IMR-90 (cell line): Measurements from ENCODE around the gene RHOH. TPM values are rescaled to one million over a fixed set of nuclear protein-coding genes. Genes with fewer than 3 reads are reported as not detected.

Source experiments
- ATAC-seq: fragments of 200-7000 bp; cut with Tn5 transposase; 2 replicates; pipeline ENCODE4 v1.9.1; 2020; ENCODE audit warnings: low read depth, mild to moderate bottlenecking, moderate library complexity
- BruUV-seq: library from RNA; stranded (reverse); fragments of 400-500 nt; replicated peaks from 2 replicates; lab custom pipeline; 2021; lab: Mats Ljungman, UMichigan
- CTCF ChIA-PET: fragments of 300-600 bp; formaldehyde crosslinking; extraction: SDS; loops from one replicate; lab custom pipeline; 2021; ENCODE audit warnings: antibody characterized with exemption; lab: Yijun Ruan, JAX
- POLR2A ChIA-PET: fragments of 300-600 bp; sonication (Branson Sonifier 250); formaldehyde crosslinking; loops from one replicate; lab custom pipeline; 2022; ENCODE audit warnings: antibody characterized with exemption; ENCODE audit not compliant: unreplicated experiment; lab: Charles Lee
- DNase-seq: peaks from one replicate; pipeline ENCODE4 v3.0.0; 2013
- H2AFZ ChIP-seq: replicated peaks from 2 replicates; pipeline ENCODE3; 2013; ENCODE audit warnings: low read length, mild to moderate bottlenecking; ENCODE audit not compliant: poor library complexity
- H2AK5ac ChIP-seq: 2 replicates; pipeline ENCODE4 v1.6.1; 2013; ENCODE audit warnings: low read depth, low read length, inconsistent platforms
- H2AK9ac ChIP-seq: replicated peaks from 2 replicates; pipeline ENCODE3; 2013; ENCODE audit warnings: mild to moderate bottlenecking, low read depth, low read length, moderate library complexity; ENCODE audit not compliant: poor library complexity
- H2BK120ac ChIP-seq: 2 replicates; pipeline ENCODE4 v1.6.1; 2013; ENCODE audit warnings: low read depth, low read length, inconsistent platforms
- H2BK15ac ChIP-seq: 3 replicates; pipeline ENCODE4 v1.6.1; 2013; ENCODE audit warnings: low read depth, low read length, inconsistent platforms
- H2BK20ac ChIP-seq: 2 replicates; pipeline ENCODE4 v1.6.1; 2013; ENCODE audit warnings: low read depth, mild to moderate bottlenecking, inconsistent platforms, low read length, moderate library complexity
- H2BK5ac ChIP-seq: 2 replicates; pipeline ENCODE4 v1.6.1; 2013; ENCODE audit warnings: mild to moderate bottlenecking, low read depth, low read length, inconsistent platforms; ENCODE audit not compliant: poor library complexity, severe bottlenecking
- H3K14ac ChIP-seq: replicated peaks from 2 replicates; pipeline ENCODE4 v1.6.1; 2013; ENCODE audit warnings: low read depth, low read length, inconsistent platforms
- H3K18ac ChIP-seq: 2 replicates; pipeline ENCODE4 v1.6.1; 2013; ENCODE audit warnings: low read depth, low read length, control low read depth
- H3K23ac ChIP-seq: 2 replicates; pipeline ENCODE4 v1.6.1; 2013; ENCODE audit warnings: low read depth, low read length, inconsistent platforms
- H3K27ac ChIP-seq: 2 replicates; pipeline ENCODE4 v1.5.1; 2013; ENCODE audit warnings: mild to moderate bottlenecking, control low read depth, low read length; ENCODE audit not compliant: insufficient read depth
- H3K27me3 ChIP-seq: 2 replicates; pipeline ENCODE4 v1.6.1; 2013; ENCODE audit warnings: low read length; ENCODE audit not compliant: control insufficient read depth, insufficient read depth
- H3K36me3 ChIP-seq: 2 replicates; pipeline ENCODE4 v1.6.1; 2013; ENCODE audit warnings: low read length, mixed read lengths; ENCODE audit not compliant: control insufficient read depth, insufficient read depth
- H3K4ac ChIP-seq: 2 replicates; pipeline ENCODE4 v1.6.1; 2013; ENCODE audit warnings: low read depth, low read length, inconsistent platforms
- H3K4me1 ChIP-seq: 2 replicates; pipeline ENCODE4 v1.6.1; 2013; ENCODE audit warnings: low read length, mixed read lengths; ENCODE audit not compliant: control insufficient read depth, insufficient read depth
- H3K4me2 ChIP-seq: 2 replicates; pipeline ENCODE4 v1.6.1; 2013; ENCODE audit warnings: low read depth, mild to moderate bottlenecking, control low read depth, low read length, moderate library complexity
- H3K4me3 ChIP-seq: 2 replicates; pipeline ENCODE4 v1.5.1; 2013; ENCODE audit warnings: low read depth, mild to moderate bottlenecking, control low read depth, low read length, moderate library complexity; ENCODE audit not compliant: insufficient read depth
- H3K56ac ChIP-seq: 2 replicates; pipeline ENCODE4 v1.6.1; 2013; ENCODE audit warnings: low read length, inconsistent platforms; ENCODE audit not compliant: insufficient read depth; ENCODE audit errors: extremely low read depth
- H3K79me1 ChIP-seq, 2 experiments: 2 replicates each; pipeline ENCODE4 v1.6.1; 2013; ENCODE audit warnings: low read length in 2 of 2, inconsistent platforms in 1 of 2, low read depth in 1 of 2
- H3K9ac ChIP-seq: 2 replicates; pipeline ENCODE4 v1.6.1; 2013; ENCODE audit warnings: low read depth, low read length, control low read depth
- H3K9me1 ChIP-seq: 2 replicates; pipeline ENCODE4 v1.6.1; 2013; ENCODE audit warnings: low read length, inconsistent platforms; ENCODE audit not compliant: insufficient read depth
- H3K9me3 ChIP-seq: 2 replicates; pipeline ENCODE4 v1.6.1; 2013; ENCODE audit warnings: low read length; ENCODE audit not compliant: control insufficient read depth, insufficient read depth
- H4K20me1 ChIP-seq: 2 replicates; pipeline ENCODE4 v1.6.1; 2013; ENCODE audit warnings: low read length, inconsistent platforms; ENCODE audit not compliant: insufficient read depth
- H4K5ac ChIP-seq: 2 replicates; pipeline ENCODE4 v1.6.1; 2013; ENCODE audit warnings: mild to moderate bottlenecking, low read depth, low read length, control low read depth
- H4K8ac ChIP-seq, 2 experiments: 2 replicates each; pipeline ENCODE4 v1.6.1; 2013; ENCODE audit warnings: low read depth in 2 of 2, low read length in 2 of 2, control low read depth in 1 of 2, inconsistent platforms in 1 of 2
- H4K91ac ChIP-seq: 2 replicates; pipeline ENCODE4 v1.6.1; 2013; ENCODE audit warnings: low read depth, low read length, inconsistent platforms; ENCODE audit not compliant: insufficient read depth
- BHLHE40 ChIP-seq: fragments of 150-350 bp; IDR thresholded peaks from 2 replicates; pipeline ENCODE4 v1.6.1; 2016; ENCODE audit warnings: mild to moderate bottlenecking, low read depth, low read length
- CEBPB ChIP-seq: IDR thresholded peaks from 2 replicates; pipeline ENCODE4 v1.6.1; 2012; ENCODE audit warnings: low read depth, low read length, improper control_type of control experiment
- CHD1 ChIP-seq: IDR thresholded peaks from 2 replicates; pipeline ENCODE4 v1.6.1; 2012; ENCODE audit warnings: low read depth, low read length, improper control_type of control experiment
- CTCF ChIP-seq: conservative IDR thresholded peaks from 2 replicates; pipeline ENCODE4 v1.5.1; 2012; ENCODE audit warnings: mild to moderate bottlenecking, low read depth, low read length, improper control_type of control experiment
- ELK1 ChIP-seq: fragments of 150-350 bp; IDR thresholded peaks from 2 replicates; pipeline ENCODE4 v1.6.1; 2016; ENCODE audit warnings: low read depth, mild to moderate bottlenecking, low read length, moderate library complexity, borderline replicate concordance
- FOS ChIP-seq: fragments of 150-350 bp; IDR thresholded peaks from 2 replicates; pipeline ENCODE4 v1.6.1; 2016; ENCODE audit warnings: low read depth, low read length
- MAFK ChIP-seq: IDR thresholded peaks from 2 replicates; pipeline ENCODE4 v1.6.1; 2012; ENCODE audit warnings: low read depth, low read length, improper control_type of control experiment
- MAZ ChIP-seq: IDR thresholded peaks from 2 replicates; pipeline ENCODE4 v1.6.1; 2012; ENCODE audit warnings: low read depth, mild to moderate bottlenecking, low read length, improper control_type of control experiment, moderate library complexity, borderline replicate concordance
- MXI1 ChIP-seq: IDR thresholded peaks from 2 replicates; pipeline ENCODE4 v1.6.1; 2012; ENCODE audit warnings: low read depth, mild to moderate bottlenecking, low read length, moderate library complexity, borderline replicate concordance
- NFE2L2 ChIP-seq: fragments of 150-350 bp; IDR thresholded peaks from 2 replicates; pipeline ENCODE4 v1.6.1; 2016; ENCODE audit warnings: low read depth, mild to moderate bottlenecking, low read length
- POLR2A ChIP-seq: IDR thresholded peaks from 2 replicates; pipeline ENCODE4 v1.6.1; 2012; ENCODE audit warnings: mild to moderate bottlenecking, low read depth, low read length
- RAD21 ChIP-seq: IDR thresholded peaks from 2 replicates; pipeline ENCODE4 v1.6.1; 2012; ENCODE audit warnings: low read length, improper control_type of control experiment
- RCOR1 ChIP-seq: IDR thresholded peaks from 2 replicates; pipeline ENCODE4 v1.6.1; 2012; ENCODE audit warnings: mild to moderate bottlenecking, low read length, improper control_type of control experiment; ENCODE audit not compliant: insufficient replicate concordance
- RFX5 ChIP-seq: IDR thresholded peaks from 2 replicates; pipeline ENCODE4 v1.8.0; 2012; ENCODE audit warnings: low read depth, mild to moderate bottlenecking, low read length, moderate library complexity
- SMC3 ChIP-seq: fragments of 150-350 bp; IDR thresholded peaks from 2 replicates; pipeline ENCODE4 v1.6.1; 2016; ENCODE audit warnings: low read depth, mild to moderate bottlenecking, antibody characterized with exemption, low read length, moderate library complexity
- USF2 ChIP-seq: fragments of 150-350 bp; IDR thresholded peaks from 2 replicates; pipeline ENCODE4 v1.6.1; 2017; ENCODE audit warnings: mild to moderate bottlenecking, antibody characterized with exemption, low read length, low read depth
- WGBS, 2 experiments: methylation state at CpG; one replicate each; pipeline versions ENCODE4 v1.1.5 to v1.1.7; 2013; ENCODE audit warnings: missing lambda C conversion rate in 2 of 2; ENCODE audit not compliant: insufficient read length in 1 of 2; ENCODE audit errors: extremely low coverage in 2 of 2; 5-methylcytosine and 5-hydroxymethylcytosine counted together
- dilution Hi-C: fragments of 300-500 bp; cut with HindIII; formaldehyde crosslinking; loops from one replicate; pipeline ENCODE4 v1.14.3; 2018; ENCODE audit warnings: low sequenced_read_pairs; ENCODE audit not compliant: unreplicated experiment
- in situ Hi-C: fragments of 300-500 bp; cut with MboI; formaldehyde crosslinking; loops from 3 replicates; pipeline ENCODE4 v1.14.3; 2019; ENCODE audit warnings: low sequenced_read_pairs, inconsistent platforms, mixed read lengths
- intact Hi-C: fragments of 100-400 bp; cut with micrococcal nuclease; formaldehyde crosslinking; loops from 2 replicates; pipeline ENCODE4 v1.10.0; 2022
- polyA plus RNA-seq, 3 experiments: library from polyadenylated mRNA; depleted of rRNA; stranded (reverse); fragments of >200 nt; gene quantifications; 2 replicates each; pipeline ENCODE4 v1.2.3, GENCODE V29; 2012; ENCODE audit warnings: low replicate concordance in 1 of 3
- total RNA-seq: library from RNA; depleted of rRNA; stranded (reverse); fragments of >200 nt; gene quantifications from 2 replicates; pipeline ENCODE4 v1.2.3, GENCODE V29; 2012

Gene RHOH
- total and polyA plus RNA-seq, 2 of the 4 experiments (the other 2 are of a cell fraction), result not detected

- dilution Hi-C loops, result no loop called here
- Histone ChIP-seq H4K91ac (no peak overlapping the region), H4K5ac (no peak overlapping the region), H3K9me3 (no peaks in the 10 kb centered on the region; the same call in 1 of the 2 replicates), H2BK20ac (no peak overlapping the region), H3K14ac (no peak overlapping the region), H2BK15ac (no peak overlapping the region), H3K23ac (no peak overlapping the region), H3K27ac (no peak overlapping the region), H3K4me3 (no peak overlapping the region), H3K18ac (no peak overlapping the region), H4K8ac (no peak overlapping the region), H2AK5ac (no peak overlapping the region), H3K56ac (no peak overlapping the region), H2AK9ac (no peak overlapping the region), H4K20me1 (no peaks in the 10 kb centered on the region), H2AFZ (no peak overlapping the region), H3K27me3 (no peaks in the 10 kb centered on the region; the same call in 1 of the 2 replicates), H3K4me1 (peaks cover 4% of the 10 kb centered on the region; the same call in 1 of the 2 replicates), H3K4me2 (no peak overlapping the region), H3K79me1 (no peaks in the 10 kb centered on the region), H3K9me1 (no peaks in the 10 kb centered on the region), H3K9ac (no peak overlapping the region), H3K4ac (no peak overlapping the region), H3K36me3 (no peaks in the 10 kb centered on the region), H2BK120ac (no peak overlapping the region), H2BK5ac (no peak overlapping the region)
- intact Hi-C loops, result no loop called here
- ATAC-seq (no peak), DNase-seq (no peak)
- BruUV-seq, result no TSS peak
- POLR2A ChIA-PET, result no interaction called here
- CTCF ChIA-PET, result no interaction called here
- no CpG with 5 or more reads among the region's 4 CpGs for WGBS, 2 experiments
- in situ Hi-C loops, result no loop called here
- TF ChIP-seq RAD21, result no peak
- TF ChIP-seq MXI1, result no peak
- TF ChIP-seq POLR2A, result no peak
- TF ChIP-seq CEBPB, result no peak
- no peak for TF ChIP-seq USF2
- TF ChIP-seq MAFK, result no peak
- no peak for TF ChIP-seq CTCF
- no peak for TF ChIP-seq RFX5
- no peak for TF ChIP-seq CHD1
- no peak for TF ChIP-seq BHLHE40
- no peak for TF ChIP-seq NFE2L2
- no peak for TF ChIP-seq SMC3
- TF ChIP-seq ELK1, result no peak
- no peak for TF ChIP-seq MAZ
- no peak for TF ChIP-seq FOS
- TF ChIP-seq RCOR1, result no peak
Measured at GRCh38 chr4:40216622-40217366, 20.0 kb downstream of the RHOH start.
